GM19035 (cell line): ENCODE results near the gene EPHA10.
"Not testable (repeated sequence)": the region's sequence is repeated elsewhere in the genome, so short reads cannot be mapped to it uniquely, and the experiment has no call there.

Experiments
- ATAC-seq: cut with Tn5 transposase; IDR thresholded peaks from one replicate; pipeline ENCODE4 v1.9.1; 2021; ENCODE audit not compliant: unreplicated experiment

The EPHA10 gene

DNA sequence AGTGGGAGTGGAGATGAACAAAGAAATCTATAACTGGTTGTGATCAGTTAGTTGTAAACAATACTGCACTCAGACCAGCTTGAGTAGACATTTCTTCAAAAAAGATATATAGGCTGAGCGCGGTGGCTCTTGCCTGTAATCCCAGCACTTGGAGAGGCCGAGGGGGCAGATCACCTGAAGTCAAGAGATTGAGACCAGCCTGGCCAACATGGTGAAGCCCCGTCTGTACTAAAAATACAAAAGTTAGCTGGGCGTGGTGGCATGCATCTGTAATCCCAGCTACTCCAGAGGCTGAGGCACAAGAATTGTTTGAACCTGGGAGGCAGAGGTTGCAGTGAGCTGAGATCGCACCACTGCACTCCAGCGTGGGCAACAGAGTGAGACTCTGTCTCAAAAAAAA lies 26.9 kb downstream of the EPHA10 start:
- not testable (repeated sequence) for ATAC-seq

DNA sequence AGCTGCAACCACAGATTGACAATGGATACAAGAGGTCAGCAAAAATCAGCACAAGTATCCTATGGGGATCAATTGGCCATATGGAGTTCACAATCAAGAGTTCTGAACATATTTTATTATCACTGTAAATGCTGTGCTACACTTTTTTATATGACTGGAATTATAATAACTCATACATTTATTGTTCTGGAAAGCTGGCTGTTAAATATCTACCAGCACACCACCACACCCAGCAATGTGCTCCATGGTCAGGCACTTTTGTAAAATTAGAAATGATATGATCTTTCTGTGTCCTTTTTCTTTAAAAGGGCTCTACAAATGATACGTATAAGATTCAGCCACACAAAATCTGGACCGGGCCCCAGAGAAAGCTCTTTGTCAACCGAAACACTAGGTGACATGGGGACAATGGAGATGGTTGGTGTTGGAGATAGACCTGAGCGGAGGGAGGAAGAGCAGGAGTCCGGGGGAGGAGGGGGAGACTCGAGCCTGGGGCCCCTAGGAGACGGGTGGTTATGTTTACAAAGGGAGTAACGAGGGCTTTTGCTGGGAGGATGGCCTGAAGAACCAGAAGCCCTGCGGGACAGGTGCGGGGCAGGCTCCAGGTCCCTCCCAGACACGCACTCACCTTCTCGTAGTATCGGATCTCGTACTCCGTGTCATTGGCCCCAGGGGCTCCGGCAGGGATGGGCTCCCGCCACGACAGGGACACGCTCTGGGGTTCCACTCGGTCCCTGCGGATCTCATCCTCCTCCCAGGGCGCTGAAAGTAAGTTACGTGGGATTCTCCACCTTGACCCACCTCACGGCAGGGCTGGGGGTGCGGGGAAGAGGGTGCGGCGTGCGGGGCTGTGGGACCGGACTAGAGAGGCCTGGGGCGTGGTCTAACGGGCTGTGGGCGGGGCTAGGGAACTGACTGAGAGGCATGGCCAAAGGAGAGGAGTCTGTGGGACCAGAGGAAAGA lies 30.0 kb downstream of the EPHA10 start:
- no peak for ATAC-seq

DNA sequence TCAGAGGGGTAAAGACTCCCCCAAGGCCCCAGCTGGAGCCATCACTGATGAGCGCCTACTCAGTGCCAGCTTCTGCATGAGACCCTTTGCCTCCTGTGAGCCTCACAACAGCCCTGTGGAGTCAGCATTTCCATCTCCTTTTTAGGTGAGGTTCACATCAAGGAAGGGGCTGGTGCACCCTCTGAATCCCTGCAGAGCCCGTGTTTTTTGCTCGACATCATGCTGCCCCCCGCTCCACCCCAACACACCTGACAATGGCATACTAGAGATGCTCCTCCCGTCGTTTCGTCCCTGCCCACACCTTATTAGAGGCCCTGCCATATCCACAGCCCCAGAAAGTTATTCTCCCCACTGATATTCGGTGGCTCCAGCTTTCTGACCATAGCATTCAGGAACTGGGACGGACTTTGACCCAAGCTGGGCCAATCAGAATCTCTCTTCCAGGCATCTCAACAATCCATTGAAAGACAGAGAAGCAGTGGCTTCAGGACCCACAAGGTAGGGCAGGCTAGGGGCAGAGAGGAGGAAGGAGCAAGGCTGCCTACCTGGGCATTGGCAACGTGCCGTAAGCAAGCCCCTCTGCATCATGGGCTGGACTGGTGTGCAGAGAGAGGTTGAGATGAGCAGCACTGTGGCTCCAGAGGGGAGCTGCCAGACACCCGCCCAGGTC lies 32.7 kb downstream of the EPHA10 start:
- no peak for ATAC-seq

DNA sequence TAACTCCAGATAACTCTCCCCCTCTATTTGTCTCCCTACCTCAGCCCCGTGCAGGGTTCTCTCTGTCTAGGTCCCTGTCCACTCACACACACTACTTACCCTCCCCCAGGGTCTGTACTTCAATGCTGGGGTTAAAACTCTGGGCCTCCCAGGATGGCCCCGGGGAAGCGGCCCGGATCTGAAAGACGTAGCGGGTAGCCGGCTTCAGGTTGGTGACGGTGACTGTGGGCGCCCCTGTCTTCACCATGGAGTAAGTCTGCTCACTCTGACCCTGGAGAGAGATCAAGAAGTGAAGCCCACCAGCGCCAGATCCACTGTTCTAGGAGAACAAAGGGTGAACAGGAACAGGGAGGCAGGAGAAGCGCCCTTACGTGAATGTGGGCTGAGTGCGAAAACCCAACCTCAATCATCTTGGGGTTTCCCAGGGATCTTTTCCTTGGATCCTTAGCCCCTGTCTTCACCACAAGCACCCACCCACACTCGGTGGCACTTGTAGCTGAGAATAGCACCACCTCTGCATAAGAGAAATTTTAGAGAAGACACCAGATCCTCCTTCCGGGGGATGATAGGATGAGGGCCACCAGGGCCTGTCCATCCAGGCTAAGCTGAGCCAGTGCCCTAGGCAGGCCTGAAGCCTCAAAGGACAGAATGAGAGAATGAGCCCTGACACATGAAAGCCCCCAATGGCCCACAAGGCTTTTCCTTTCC lies 33.5 kb downstream of the EPHA10 start:
- no peak for ATAC-seq

DNA sequence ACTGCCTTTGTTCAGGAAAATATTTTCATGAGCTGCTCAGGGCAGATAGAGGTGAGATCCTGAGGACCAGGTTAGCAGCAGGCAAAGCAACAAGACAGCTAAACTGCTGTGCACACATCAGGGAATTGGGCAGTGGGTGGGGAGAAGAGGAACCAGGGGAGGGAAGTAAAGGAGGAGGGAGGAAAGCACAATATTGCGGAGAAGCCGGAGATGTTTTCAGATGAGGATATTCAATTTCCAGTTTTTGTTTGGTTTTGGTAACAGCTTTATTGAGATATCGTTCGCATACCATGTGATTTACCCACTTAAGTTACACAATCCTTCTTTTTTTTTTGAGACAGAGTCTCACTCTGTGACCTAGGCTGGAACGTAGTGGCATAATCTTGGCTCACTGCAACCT lies 34.5 kb downstream of the EPHA10 start:
- ATAC-seq, result no peak

DNA sequence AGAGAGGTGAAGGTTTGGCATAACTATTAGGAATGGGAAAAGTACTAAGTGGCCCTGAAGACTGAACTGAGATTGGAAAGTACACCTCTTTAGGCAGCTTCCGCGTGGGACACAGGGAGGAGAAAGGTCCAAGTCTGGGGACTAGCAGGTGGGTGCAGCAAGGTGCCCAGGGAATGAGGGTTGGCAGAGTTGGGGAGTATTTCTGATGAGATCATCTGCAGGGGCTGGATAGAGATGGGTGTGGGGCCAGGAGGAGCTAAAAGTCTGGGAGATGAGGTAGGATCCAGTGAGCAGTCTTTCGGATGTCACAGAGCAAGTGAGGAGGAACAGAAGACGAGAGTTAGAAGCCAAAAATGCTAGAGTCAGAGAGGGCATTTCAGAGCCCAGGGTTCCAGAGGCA lies 36.5 kb downstream of the EPHA10 start:
- ATAC-seq, result no peak

DNA sequence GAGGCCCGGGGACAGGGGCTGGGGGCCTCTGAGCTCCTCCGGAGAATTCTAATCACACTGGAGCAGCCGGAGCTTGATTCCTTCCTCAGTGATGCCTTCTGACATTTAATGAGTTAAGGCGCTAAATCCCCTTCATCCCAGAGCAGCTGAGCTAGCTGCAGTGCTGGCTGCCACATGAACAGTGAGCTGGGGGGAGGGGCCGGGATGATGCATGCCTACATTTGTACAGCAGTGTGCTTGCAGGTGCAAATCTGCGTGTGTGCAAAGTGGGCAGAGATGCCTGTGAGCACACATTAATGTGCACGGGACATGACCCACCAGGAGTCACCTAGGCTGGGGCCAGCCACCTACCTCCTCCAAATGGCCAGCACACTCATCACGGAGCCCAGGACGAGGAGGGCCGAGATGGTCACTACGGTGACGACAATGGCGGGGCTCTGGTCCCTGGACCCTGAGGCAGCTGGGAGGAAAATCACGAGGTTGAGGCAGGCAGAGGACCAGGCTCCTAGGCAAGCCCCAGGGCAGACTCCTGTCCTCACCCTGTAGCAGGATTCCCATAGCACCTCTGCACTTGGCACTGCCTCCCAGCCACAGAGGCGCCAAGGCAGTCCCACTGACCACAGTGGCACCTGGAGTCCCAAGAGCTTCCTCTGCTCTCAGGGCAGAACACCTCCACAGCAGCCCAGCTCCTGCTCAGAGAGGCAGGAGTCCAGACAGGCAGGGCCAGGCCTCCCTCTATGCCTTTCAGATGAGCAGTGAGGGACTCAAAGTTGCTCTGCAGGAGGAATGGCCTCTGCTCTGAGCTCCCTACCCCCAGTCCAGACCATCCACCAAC lies 38.0 kb downstream of the EPHA10 start:
- ATAC-seq, result no peak

DNA sequence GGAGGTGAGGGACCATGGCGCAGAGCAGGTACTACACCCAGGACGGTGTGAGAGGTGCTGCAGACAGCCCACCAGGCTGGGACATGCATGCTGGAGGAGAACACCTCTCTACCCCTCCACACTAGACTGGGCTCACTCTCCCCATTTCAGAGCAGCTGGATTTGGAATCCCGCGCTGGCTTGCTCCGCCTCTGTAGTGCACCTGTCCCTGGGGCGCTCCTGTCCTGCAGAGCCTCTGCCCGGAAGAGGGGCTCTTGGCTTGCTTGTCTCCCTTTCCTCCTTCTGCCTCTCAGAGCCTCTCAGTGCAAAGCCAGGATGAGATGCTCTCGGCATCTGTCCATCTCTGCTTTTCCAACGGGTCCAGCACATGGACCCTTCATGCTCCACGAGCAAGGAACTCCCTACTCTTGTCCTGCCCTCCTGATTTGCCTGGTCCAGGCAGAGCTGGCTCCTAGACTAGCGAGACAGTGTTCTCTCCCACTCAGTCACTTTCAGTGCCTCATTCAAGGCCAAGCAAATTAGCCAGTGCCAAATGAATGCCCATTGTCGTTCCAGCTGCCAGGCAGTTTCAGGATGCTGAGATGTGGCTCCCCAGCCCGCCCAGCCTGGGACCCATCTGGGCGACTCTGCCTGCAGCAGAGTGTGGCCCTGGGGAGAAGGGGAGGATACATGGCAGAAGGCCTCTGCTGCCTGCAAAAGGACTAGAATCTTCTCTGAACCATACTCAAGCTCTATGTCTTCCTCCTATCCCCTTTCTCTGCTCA lies 38.9 kb downstream of the EPHA10 start:
- no peak for ATAC-seq

DNA sequence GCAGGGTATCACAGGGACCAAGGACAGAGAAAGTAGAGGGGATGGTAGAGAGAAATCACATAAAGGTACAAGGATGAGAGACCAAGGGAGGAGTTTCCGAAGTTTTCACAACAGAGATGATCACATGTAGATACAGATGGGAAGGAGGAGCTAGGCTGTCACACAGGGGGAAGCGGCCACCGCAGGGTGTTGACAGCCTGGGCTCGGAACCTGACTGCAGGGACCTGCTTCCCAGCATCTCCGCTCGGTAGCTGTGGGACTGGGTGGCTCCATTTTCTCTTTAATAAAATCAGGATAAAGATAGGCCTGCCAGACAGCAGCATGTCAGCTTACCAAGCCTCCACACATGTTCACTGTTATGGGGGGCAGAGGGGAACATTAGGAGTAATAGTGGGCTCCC lies 40.3 kb downstream of the EPHA10 start:
- no peak for ATAC-seq

DNA sequence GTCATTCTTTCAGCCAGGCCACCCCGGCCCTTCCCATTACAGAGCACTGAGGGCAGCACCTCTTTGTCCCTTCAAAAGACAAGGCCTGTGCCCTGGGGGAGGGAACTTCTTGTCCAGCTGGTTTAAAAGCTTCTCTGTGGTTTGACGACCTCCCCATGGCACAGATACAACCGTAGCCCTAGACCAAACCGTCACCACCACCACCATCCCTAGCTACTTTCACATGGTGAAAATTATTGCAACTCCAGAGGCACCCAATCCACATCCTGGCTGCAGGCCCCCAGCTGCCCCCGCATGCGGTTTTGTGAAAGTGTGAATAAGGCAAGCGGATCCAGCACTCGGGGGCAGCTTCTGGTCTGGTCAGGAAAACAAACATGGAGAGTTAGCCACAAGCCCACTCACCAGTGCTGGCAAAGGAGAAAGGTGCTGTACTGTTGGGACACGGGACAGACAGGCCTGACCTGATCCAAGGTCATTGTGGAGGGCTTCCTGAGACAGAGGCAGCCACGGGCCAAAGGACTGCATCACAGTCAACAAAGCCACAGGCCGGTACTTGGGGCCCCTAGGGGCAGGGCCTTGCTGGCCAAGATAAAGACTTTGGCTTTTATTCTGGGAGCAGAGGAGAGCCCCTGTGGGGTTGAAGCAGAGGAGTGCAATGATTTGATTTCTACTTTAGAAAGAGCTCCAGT lies 41.4 kb downstream of the EPHA10 start:
- ATAC-seq, result no peak

DNA sequence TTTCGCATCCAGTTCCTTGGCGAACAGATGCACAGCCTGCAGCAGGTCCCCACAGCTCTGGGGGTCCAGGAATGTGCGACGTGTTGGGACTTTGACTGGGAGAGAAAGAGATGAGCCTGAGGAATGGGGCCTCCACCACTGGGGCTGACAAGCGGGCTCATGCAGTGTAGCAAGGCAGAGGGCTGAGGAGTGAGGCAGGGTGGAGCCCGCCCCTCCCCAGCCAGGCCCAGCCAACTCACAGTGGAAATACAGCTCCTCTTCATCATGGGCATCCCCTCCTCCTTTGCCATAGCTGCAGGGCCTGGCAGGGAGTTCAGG lies 41.9 kb downstream of the EPHA10 start:
- no peak for ATAC-seq

DNA sequence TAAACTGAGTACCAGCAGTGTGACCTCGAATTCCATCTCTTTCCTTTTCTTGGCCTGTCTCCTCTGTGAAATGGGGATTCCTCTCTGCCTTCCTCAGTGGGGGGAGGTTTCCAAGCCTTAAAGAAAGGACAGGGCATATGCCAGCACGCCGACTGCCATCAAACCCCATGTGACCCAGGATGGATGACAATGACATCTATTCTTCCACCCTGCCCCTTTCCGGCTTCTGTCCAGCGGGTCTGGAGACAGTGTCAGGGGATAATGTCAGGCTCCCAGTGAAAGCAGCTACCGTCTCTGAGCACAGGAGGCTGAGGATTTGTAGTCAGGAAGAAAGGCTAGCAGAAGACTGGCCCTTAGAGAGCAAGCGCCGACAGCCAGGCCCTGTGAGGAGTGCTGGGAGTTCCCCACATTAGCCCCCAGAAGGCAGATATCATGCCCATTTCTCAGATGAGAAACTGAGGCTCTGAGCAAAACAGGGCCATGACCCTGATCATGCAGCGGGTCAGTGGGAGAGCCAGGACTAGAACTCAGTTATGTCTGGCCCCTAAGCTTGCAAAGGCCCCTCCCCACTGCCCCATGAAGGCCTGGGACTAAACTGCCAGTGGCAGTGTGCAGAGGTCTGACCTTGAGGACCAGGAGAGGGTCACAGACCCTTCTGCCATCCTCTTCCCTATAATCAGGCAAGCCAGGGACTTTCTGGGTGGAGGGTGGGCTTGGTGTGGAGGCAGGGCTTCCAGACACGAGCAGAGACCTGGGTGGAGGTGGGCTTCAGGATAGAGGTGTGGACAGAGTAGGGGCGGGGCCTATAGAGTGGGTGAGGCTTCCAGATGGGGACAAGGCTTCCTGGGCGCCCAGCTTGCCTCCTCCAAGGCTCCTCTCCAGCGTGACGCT lies 42.5 kb downstream of the EPHA10 start:
- ATAC-seq, result no peak

DNA sequence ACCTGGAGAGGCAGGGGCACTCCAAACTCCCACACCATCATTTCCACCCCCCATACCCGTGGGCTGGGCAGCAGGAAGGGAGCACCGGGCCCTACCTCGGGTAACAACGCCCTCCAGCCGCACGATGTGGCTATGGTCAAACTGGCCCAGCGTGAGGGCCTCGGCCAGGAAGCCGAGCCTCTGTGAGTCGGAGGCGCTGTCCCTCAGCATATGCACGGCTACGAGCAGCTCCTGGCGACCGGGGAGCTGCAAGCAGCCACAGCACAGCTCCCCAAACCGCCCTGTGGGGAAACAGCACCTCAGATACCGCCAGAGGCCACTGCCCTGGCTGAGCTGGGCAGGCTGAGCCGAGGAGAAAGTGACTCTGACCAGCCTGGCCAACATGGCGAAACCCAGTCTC lies 43.4 kb downstream of the EPHA10 start:
- no peak for ATAC-seq

DNA sequence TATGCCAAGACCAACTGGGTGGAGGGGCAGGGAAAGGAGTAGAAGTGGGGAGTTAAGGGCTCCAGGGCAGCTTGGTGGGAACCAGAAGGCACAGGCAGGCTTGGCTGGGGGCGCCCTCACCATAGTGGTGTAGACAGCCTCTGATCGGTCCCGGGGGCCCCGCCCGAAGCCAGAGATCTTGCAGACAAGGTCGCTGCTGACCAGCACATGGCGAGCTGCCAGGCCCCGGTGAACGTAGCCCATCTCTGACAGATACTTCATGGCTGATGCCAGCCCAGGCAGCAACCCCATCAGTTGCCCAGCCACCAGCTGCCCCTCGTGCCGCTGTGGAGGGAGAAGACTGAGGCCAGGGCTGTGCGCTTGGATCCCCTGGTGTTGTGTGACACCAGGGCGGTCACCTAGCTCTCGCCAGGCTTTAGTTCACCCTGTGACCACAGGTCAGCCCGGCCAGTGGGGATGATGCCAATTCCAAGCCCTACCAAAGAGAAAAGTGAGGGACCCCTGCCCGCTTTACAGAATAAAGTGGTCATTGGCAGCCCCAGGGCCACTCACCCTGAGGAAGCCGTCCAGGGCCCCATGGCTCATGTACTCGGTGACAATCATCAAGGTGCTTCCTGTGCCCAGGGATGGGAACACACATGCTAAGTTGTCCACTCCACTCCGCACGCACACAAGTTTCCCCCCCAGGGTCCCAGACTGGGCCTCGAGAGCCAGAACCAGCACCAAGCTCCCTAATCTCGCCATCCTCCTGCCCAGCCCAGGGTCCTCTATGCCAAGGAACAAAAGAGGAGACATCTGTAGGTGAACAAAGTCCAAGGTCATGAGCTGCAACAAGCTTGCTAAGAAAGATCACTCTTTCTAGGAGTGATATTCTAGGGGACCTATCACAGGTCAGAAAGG lies 44.4 kb downstream of the EPHA10 start:
- no peak for ATAC-seq

DNA sequence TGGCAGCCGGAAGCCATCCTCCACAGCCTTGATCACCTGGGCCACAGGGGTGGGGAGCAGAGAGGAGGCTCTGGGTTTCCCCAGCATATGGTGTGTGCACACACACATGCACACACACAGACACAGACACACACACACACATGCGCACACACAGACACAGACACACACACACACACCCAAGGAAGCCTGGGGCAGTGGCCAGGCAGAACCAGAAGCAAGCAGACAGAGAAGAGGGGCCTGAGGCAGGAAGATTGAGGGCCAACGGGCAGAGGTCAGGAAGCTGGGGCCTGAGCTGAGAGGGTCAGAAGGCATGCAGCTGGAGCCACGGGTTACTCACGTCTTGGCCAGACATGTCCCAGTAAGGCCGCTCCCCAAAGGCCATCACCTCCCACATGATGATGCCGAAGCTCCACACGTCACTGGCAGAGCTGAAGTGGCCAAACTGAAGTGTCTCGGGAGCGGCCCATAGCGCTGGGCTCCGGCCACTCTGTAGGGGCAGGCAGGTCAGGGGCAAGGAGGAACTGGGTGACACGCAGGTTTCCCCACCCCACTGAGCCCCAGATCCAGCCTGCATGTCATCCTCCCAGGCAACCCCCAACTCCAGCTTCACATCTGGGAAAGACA lies 45.2 kb downstream of the EPHA10 start:
- no peak for ATAC-seq

DNA sequence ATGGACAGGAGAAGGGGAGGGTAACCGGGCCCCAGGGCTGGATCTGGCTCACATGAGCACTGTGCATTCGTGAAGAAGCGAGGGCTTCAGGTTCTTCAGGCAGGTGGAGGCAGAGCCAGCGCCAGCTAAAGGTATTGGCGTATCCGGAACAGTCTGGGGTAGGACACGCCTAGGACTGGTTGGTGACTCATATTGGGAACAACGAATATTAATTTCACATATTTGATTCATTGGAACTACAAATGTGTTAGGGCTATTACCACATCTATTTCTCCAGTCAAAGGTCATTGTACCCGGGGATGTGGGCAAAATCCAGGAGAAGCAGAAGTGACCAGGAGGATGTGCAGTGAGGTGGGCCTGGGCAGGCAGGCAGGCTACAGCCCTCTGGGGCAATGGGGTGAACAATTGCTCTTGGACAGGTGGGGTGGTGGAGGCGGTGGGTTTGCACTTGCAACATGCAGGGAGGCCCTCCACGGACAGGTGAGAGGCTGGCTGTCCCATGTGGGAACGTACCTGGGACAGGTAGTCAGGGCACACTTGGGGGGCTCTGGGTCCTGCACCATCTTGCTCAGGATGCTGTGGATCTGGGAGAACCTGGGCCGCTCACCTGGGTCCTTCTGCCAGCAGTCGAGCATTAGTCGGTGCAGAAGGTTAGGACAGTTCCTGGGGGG lies 45.9 kb downstream of the EPHA10 start:
- no peak for ATAC-seq
